Adrenal gland (tissue), 12 donors: ENCODE data around the gene RBM48. TPM values are rescaled to one million over a fixed set of nuclear protein-coding genes. Genes with fewer than 3 reads are reported as not detected.
"Not testable (repeated sequence)": the region's sequence is repeated elsewhere in the genome, so short reads cannot be mapped to it uniquely, and the experiment has no call there.

Experiments used
- DNase-seq, 7 donors: peaks; one replicate each; pipeline ENCODE4 v3.0.0-alpha.2; 2019 to 2020
- H3K27ac ChIP-seq, 5 donors: fragments of 200-600 bp; sonication (generic) in 4 of 5; 1 replicate in 3 of 5; 2 replicates in 2 of 5; pipeline versions ENCODE4 v1.5.1 to v1.8.0; 2016 to 2020; ENCODE audit warnings: mild to moderate bottlenecking in 1 of 5
- H3K27me3 ChIP-seq: fragments of 200-600 bp; 2 replicates; pipeline ENCODE4 v1.8.0; 2021
- H3K36me3 ChIP-seq, 2 donors: fragments of 200-600 bp; replicated peaks in 1 of 2; 1 replicate in 1 of 2; 2 replicates in 1 of 2; pipeline versions ENCODE4 v1.5.1 to v1.8.0; 2018 to 2022
- H3K4me1 ChIP-seq, 2 donors: fragments of 200-600 bp; replicated peaks in 1 of 2; 1 replicate in 1 of 2; 2 replicates in 1 of 2; pipeline versions ENCODE4 v1.5.1 to v1.8.0; 2018 to 2021
- H3K4me3 ChIP-seq, 4 donors: fragments of 200-600 bp; sonication (generic) in 3 of 4; one replicate each; pipeline ENCODE4 v1.5.1; 2016 to 2018
- H3K9me3 ChIP-seq, 3 donors: fragments of 200-600 bp; sonication (generic) in 1 of 3; replicated peaks in 1 of 3; 1 replicate in 2 of 3; 2 replicates in 1 of 3; pipeline versions ENCODE4 v1.5.1 to v1.8.0; 2016 to 2021
- POLR2A ChIP-seq, 2 donors: fragments of 450-650 bp; IDR thresholded peaks; one replicate each; pipeline ENCODE4 v1.6.1; 2017; ENCODE audit warnings: antibody characterized with exemption in 2 of 2, mild to moderate bottlenecking in 2 of 2, moderate library complexity in 1 of 2
- WGBS, 4 donors: extraction: QIAGEN DNeasy Blood & Tissue Kit in 2 of 4; methylation state at CpG; one replicate each; pipeline versions ENCODE4 v1.1.5 to v1.1.7; 2013 to 2017; 5-methylcytosine and 5-hydroxymethylcytosine counted together
- intact Hi-C, 2 donors: fragments of 100-400 bp; cut with DNase I; formaldehyde crosslinking; loops; one replicate each; pipeline versions ENCODE4 v1.14.1 to v1.15.0; 2022 to 2023
- polyA plus RNA-seq, 3 donors: library from polyadenylated mRNA; stranded (reverse); fragments of 200-250 nt in 2 of 3; fragments of 350-450 nt in 1 of 3; fragmentation: Illumina TruSeq in 1 of 3; extraction: RNeasy Lipid Tissue Mini Kit (QIAGEN cat#74804) in 1 of 3; gene quantifications; one replicate each; pipeline ENCODE4 v1.2.3, GENCODE V29; 2013 to 2014
- total RNA-seq, 9 donors: library from RNA; depleted of rRNA in 4 of 9; stranded (reverse); fragments of >200 nt in 4 of 9; fragments of 120-200 nt in 1 of 9; fragmentation: NEBNext Ultra II Directional in 1 of 9; extraction: Animal tissue kit (Norgen Biotek cat#: 25700) in 1 of 9; gene quantifications; one replicate each; pipeline versions ENCODE4 v1.1.0 to v1.2.4, GENCODE V29; 2013 to 2023
- TF ChIP-seq, protein P1 (sequence below), 6 experiments: fragments of 450-650 bp in 4 of 6; fragments of 200-600 bp in 2 of 6; sonication (generic) in 1 of 6; IDR thresholded peaks; 1 replicate in 5 of 6; 2 replicates in 1 of 6; pipeline versions ENCODE4 v1.5.1 to v1.8.0; 2016 to 2021; ENCODE audit warnings: antibody characterized with exemption in 6 of 6, mild to moderate bottlenecking in 2 of 6, moderate library complexity in 1 of 6
- donor health status: healthy with polysubstance abuse.
- donor health status: Bipolar disorder and iron deficiency.
- donor health status: DM: yes; HTN: yes; CAD: no.
- donor health status: DM: no; HTN: no; CAD: no.
- donor health status: DM: no; HTN: no; CAD: no.
- donor health status: DM: yes; HTN: yes; CAD: no.

Gene RBM48
- total and polyA plus RNA-seq, 12 donors, result 4.4 to 29.0 (median 11.3) TPM

DNA sequence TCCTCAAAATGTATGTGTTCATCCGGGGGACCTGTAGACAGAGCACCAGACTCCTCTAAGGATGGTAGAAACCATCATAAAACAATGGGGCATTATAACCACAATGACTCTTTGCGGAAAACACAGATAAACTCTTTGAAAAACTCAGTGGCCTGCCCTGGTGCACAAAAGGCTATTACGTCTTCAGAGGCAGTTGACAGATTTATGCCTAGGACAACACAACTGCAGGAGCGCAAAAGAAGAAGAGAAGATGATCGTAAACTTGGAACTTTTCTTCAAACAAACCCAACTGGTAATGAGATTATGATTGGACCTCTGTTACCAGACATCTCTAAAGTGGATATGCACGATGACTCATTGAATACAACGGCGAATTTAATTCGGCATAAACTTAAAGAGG lies 6.0 kb downstream of the RBM48 start:
- 88 to 91% (median 89%) methylated on average over 9 of the region's 9 CpGs for WGBS, 4 donors
- no peak for TF ChIP-seq POLR2A (IDR thresholded peaks at IDR 0.05)
- TF ChIP-seq, protein P1, sequence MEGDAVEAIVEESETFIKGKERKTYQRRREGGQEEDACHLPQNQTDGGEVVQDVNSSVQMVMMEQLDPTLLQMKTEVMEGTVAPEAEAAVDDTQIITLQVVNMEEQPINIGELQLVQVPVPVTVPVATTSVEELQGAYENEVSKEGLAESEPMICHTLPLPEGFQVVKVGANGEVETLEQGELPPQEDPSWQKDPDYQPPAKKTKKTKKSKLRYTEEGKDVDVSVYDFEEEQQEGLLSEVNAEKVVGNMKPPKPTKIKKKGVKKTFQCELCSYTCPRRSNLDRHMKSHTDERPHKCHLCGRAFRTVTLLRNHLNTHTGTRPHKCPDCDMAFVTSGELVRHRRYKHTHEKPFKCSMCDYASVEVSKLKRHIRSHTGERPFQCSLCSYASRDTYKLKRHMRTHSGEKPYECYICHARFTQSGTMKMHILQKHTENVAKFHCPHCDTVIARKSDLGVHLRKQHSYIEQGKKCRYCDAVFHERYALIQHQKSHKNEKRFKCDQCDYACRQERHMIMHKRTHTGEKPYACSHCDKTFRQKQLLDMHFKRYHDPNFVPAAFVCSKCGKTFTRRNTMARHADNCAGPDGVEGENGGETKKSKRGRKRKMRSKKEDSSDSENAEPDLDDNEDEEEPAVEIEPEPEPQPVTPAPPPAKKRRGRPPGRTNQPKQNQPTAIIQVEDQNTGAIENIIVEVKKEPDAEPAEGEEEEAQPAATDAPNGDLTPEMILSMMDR (IDR thresholded peaks at IDR 0.05), result no peak
- H3K9me3 ChIP-seq, result no peaks in the 10 kb centered on the region
- no peak overlapping the region for H3K27ac ChIP-seq
- peaks cover 0 to 11% of the 10 kb centered on the region in 2 donors for H3K4me1 ChIP-seq
- intact Hi-C loops, result loop anchor here in 1 of 2 donors (10.0 kb wide), 1 partner anchor 50 kb away; no protein-coding TSS in a partner anchor
- H3K4me3 ChIP-seq, result no peak overlapping the region
- peaks cover 0 to 75% of the 10 kb centered on the region in 2 donors for H3K36me3 ChIP-seq
- no peak for DNase-seq
- no peaks in the 10 kb centered on the region for H3K27me3 ChIP-seq

DNA sequence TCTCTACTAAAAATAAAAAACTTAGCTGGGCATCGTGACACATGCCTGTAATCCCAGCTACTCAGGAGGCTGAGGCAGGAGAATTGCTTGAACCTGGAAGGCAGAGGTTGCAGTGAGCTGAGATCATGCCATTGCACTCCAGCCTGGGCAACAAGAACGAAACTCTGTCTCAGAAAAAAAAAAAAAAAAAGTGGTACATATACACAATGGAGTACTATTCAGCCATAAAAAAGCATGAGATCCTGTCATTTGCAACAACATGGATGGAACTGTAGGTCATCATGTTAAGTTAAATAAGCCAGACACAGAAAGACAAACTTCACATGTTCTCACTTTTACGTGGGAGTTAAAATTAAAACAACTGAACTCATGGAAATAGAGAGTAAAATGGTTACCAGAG lies 14.9 kb downstream of the RBM48 start:
- H3K27me3 ChIP-seq, intact Hi-C loops, DNase-seq, H3K9me3 ChIP-seq, H3K4me1 ChIP-seq, H3K36me3 ChIP-seq, H3K27ac ChIP-seq, H3K4me3 ChIP-seq: not testable (repeated sequence)
- WGBS, 4 donors, result 84 to 93% (median 92%) methylated on average over 3 of the region's 3 CpGs

DNA sequence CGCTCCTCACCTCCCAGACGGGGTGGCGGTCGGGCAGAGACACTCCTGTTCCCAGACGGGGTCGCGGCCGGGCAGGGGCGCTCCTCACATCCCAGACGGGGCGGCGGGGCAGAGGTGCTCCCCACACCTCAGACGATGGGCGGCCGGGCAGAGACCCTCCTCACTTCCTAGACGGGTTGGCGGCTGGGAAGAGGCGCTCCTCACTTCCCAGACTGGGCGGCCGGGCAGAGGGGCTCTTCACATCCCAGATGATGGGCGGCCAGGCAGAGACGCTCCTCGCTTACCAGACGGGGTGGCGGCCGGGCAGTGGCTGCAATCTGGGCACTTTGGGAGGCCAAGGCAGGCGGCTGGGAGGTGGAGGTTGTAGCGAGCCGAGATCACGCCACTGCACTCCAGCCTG lies 16.5 kb downstream of the RBM48 start:
- 91 to 95% (median 94%) methylated on average over 11 to 30 of the region's 30 CpGs for WGBS, 4 donors
- DNase-seq, intact Hi-C loops, H3K4me3 ChIP-seq, H3K27ac ChIP-seq, H3K36me3 ChIP-seq, H3K4me1 ChIP-seq, H3K27me3 ChIP-seq, H3K9me3 ChIP-seq: not testable (repeated sequence)

DNA sequence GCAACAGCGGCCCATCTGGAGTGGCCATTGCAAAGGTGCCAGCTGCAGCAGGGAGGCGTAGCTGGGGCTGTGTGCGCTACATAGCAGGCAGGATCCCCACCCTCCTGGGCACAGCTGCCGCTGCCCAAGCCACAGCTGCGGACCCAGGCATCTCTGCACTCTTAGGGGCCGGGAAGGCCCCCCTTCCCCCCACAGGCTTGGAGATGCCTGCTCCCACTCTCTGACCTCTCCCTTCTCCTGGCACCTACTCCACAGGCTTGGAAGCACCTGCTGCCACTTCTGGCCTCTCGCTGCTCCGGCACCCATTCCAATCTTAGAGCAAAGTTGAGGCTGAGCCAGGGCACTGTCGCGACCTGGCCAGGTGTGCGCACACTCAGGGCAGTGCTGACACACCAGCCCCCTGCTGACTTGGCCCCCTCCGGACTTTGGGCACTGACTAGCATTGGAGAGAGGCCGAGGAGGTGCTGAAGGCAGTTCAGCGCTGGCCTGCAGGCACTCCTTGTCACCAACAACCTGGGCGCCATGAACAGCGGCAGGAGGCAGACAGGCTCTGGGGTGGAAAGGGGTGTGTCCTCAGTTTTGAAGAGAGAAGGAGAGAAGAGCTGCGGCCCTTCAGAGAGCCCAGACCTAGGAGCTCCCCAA lies 18.4 kb downstream of the RBM48 start:
- DNase-seq, result no peak
- 88 to 93% (median 89%) methylated on average over 10 to 17 of the region's 17 CpGs for WGBS, 4 donors
- intact Hi-C loops, result no loop called here
- Histone ChIP-seq H3K4me1 (no peaks in the 10 kb centered on the region), H3K27me3 (no peaks in the 10 kb centered on the region), H3K36me3 (no peaks in the 10 kb centered on the region), H3K9me3 (no peaks in the 10 kb centered on the region), H3K27ac (no peak overlapping the region), H3K4me3 (no peak overlapping the region)
- no peak for TF ChIP-seq POLR2A (IDR thresholded peaks at IDR 0.05)
- TF ChIP-seq, protein P1 (IDR thresholded peaks at IDR 0.05), result no peak

DNA sequence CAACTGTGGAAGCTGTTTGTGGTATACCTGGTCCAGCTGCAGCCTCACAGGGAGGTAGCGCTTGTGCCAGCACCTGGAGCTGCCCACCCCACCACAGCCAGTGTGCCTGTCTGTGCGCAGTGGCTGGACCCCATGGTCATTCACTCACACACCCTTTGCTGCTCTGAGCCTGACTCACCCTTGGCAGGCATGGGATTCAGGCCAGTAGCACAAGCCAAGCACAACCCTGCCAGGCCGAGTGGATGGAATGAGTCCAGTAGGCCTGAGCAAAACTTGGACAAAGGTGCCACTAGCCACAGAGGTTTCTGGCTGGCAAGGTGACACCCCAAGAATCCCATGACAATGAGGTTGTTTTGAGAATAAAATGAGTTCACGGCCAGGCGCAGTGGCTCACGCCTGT lies 19.0 kb downstream of the RBM48 start:
- no peak for TF ChIP-seq POLR2A (IDR thresholded peaks at IDR 0.05)
- peak; percentile 29 to 69 (median 61) for DNase-seq
- 74 to 77% (median 76%) methylated on average over 4 to 6 of the region's 6 CpGs for WGBS, 4 donors
- Histone ChIP-seq H3K4me3 (no peak overlapping the region), H3K9me3 (no peaks in the 10 kb centered on the region), H3K4me1 (no peaks in the 10 kb centered on the region), H3K36me3 (no peaks in the 10 kb centered on the region), H3K27ac (no peak overlapping the region), H3K27me3 (no peaks in the 10 kb centered on the region)
- intact Hi-C loops, result no loop called here

DNA sequence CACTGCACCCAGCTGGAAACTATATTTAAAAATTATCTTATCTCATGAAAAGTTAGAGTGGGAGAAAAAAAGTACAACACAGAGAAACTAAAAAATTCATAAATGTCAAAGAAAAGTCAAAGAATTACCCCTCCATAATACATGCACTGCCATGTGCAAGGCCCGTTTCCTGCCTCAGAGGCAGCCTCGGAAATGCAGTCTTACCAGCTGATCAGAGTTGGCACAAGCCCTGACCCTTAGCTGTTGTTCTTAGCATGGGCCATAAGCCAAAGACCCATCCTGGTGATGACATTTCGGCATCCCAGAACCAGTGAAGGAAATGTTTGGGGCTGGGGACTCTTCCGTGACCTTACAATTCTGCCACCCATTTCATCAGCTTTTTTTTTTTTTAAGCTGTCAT lies 21.6 kb downstream of the RBM48 start:
- no peaks in the 10 kb centered on the region for H3K27me3 ChIP-seq
- TF ChIP-seq, protein P1 (IDR thresholded peaks at IDR 0.05), result no peak
- no peak for TF ChIP-seq POLR2A (IDR thresholded peaks at IDR 0.05)
- no peak for DNase-seq
- H3K4me3 ChIP-seq, result no peak overlapping the region
- no peaks in the 10 kb centered on the region for H3K4me1 ChIP-seq
- H3K36me3 ChIP-seq, result no peaks in the 10 kb centered on the region
- intact Hi-C loops, result no loop called here
- H3K27ac ChIP-seq, result no peak overlapping the region
- WGBS, 4 donors, result 68 to 77% (median 72%) methylated on average over 4 of the region's 4 CpGs
- no peaks in the 10 kb centered on the region for H3K9me3 ChIP-seq
